ENCODE measurements around the gene ZC3H18.
A peak's percentile ranks its signal among the peaks of the same experiment; 100 is the strongest.

ZC3H18 gene

GRCh38 chr16:88553739-88554138 is 16.5 kb upstream of the ZC3H18 start:
- Histone ChIP-seq H3K4me3 (ENCODE audit: low read length) (no peak overlapping the region), H3K4me1 (ENCODE audit: insufficient read depth, low read length) (no peaks in the 10 kb centered on the region), H3K27ac (ENCODE audit: low read depth, low read length) (no peak overlapping the region), H3K27me3 (ENCODE audit: insufficient read depth, low read length) (peaks cover 6% of the 10 kb centered on the region), H3K9ac (ENCODE audit: low read depth, low read length) (no peak overlapping the region), H3K9me3 (ENCODE audit: insufficient read depth, low read depth, low read length) (no peaks in the 10 kb centered on the region), H3K36me3 (ENCODE audit: insufficient read depth, low read length) (no peaks in the 10 kb centered on the region)
- WGBS, result 94% methylated on average over 16 of the region's 16 CpGs

GRCh38 chr16:88554711-88555264 is 15.4 kb upstream of the ZC3H18 start:
- H3K4me1 ChIP-seq (ENCODE audit: insufficient read depth, low read length), result no peaks in the 10 kb centered on the region
- H3K27ac ChIP-seq (ENCODE audit: low read depth, low read length), result no peak overlapping the region
- no peak overlapping the region for H3K4me3 ChIP-seq (ENCODE audit: low read length)
- H3K9me3 ChIP-seq (ENCODE audit: insufficient read depth, low read depth, low read length), result no peaks in the 10 kb centered on the region
- no peaks in the 10 kb centered on the region for H3K36me3 ChIP-seq (ENCODE audit: insufficient read depth, low read length)
- H3K27me3 ChIP-seq (ENCODE audit: insufficient read depth, low read length), result no peaks in the 10 kb centered on the region; the same call in 1 of the 2 replicates
- WGBS, result 66% methylated on average over 15 of the region's 15 CpGs
- no peak overlapping the region for H3K9ac ChIP-seq (ENCODE audit: low read depth, low read length)

GRCh38 chr16:88556294-88556988 is 13.8 kb upstream of the ZC3H18 start:
- Histone ChIP-seq H3K27ac (ENCODE audit: low read depth, low read length) (no peak overlapping the region), H3K9me3 (ENCODE audit: insufficient read depth, low read depth, low read length) (no peaks in the 10 kb centered on the region), H3K36me3 (ENCODE audit: insufficient read depth, low read length) (no peaks in the 10 kb centered on the region), H3K4me1 (ENCODE audit: insufficient read depth, low read length) (no peaks in the 10 kb centered on the region), H3K9ac (ENCODE audit: low read depth, low read length) (no peak overlapping the region), H3K4me3 (ENCODE audit: low read length) (no peak overlapping the region), H3K27me3 (ENCODE audit: insufficient read depth, low read length) (no peaks in the 10 kb centered on the region; the same call in 1 of the 2 replicates)
- 79% methylated on average over 13 of the region's 15 CpGs for WGBS

GRCh38 chr16:88558457-88559442 is 11.5 kb upstream of the ZC3H18 start:
- no peak overlapping the region for H3K27ac ChIP-seq (ENCODE audit: low read depth, low read length)
- no peak overlapping the region for H3K9ac ChIP-seq (ENCODE audit: low read depth, low read length)
- H3K36me3 ChIP-seq (ENCODE audit: insufficient read depth, low read length), result no peaks in the 10 kb centered on the region
- WGBS, result 67% methylated on average over 33 of the region's 45 CpGs
- H3K4me1 ChIP-seq (ENCODE audit: insufficient read depth, low read length), result no peaks in the 10 kb centered on the region
- H3K9me3 ChIP-seq (ENCODE audit: insufficient read depth, low read depth, low read length), result no peaks in the 10 kb centered on the region
- no peak overlapping the region for H3K4me3 ChIP-seq (ENCODE audit: low read length)
- H3K27me3 ChIP-seq (ENCODE audit: insufficient read depth, low read length), result peaks cover 8% of the 10 kb centered on the region

- Histone ChIP-seq H3K9me3 (ENCODE audit: insufficient read depth, low read depth, low read length) (no peaks in the 10 kb centered on the region), H3K27ac (ENCODE audit: low read depth, low read length) (no peak overlapping the region), H3K9ac (ENCODE audit: low read depth, low read length) (no peak overlapping the region), H3K4me3 (ENCODE audit: low read length) (no peak overlapping the region), H3K36me3 (ENCODE audit: insufficient read depth, low read length) (no peaks in the 10 kb centered on the region), H3K27me3 (ENCODE audit: insufficient read depth, low read length) (peaks cover 8% of the 10 kb centered on the region), H3K4me1 (ENCODE audit: insufficient read depth, low read length) (no peaks in the 10 kb centered on the region)
- WGBS, result 66% methylated on average over 22 of the region's 22 CpGs
Observed at GRCh38 chr16:88560714-88561484, 9.3 kb upstream of the ZC3H18 start.

- WGBS, result 31% methylated on average over 24 of the region's 24 CpGs
- peaks cover 8% of the 10 kb centered on the region for H3K27me3 ChIP-seq (ENCODE audit: insufficient read depth, low read length)
- H3K4me1 ChIP-seq (ENCODE audit: insufficient read depth, low read length), result no peaks in the 10 kb centered on the region
- H3K27ac ChIP-seq (ENCODE audit: low read depth, low read length), result no peak overlapping the region
- H3K4me3 ChIP-seq (ENCODE audit: low read length), result no peak overlapping the region
- no peaks in the 10 kb centered on the region for H3K36me3 ChIP-seq (ENCODE audit: insufficient read depth, low read length)
- no peaks in the 10 kb centered on the region for H3K9me3 ChIP-seq (ENCODE audit: insufficient read depth, low read depth, low read length)
- H3K9ac ChIP-seq (ENCODE audit: low read depth, low read length), result no peak overlapping the region
Observed at GRCh38 chr16:88561485-88562359, 8.5 kb upstream of the ZC3H18 start.

GRCh38 chr16:88566158-88566557 is 4.0 kb upstream of the ZC3H18 start:
- WGBS, result 82% methylated on average over 6 of the region's 6 CpGs
- H3K4me1 ChIP-seq (ENCODE audit: insufficient read depth, low read length), result 0 out of 2 replicates have a peak, but pooled peaks cover 2% of the 10 kb centered on the region
- no peaks in the 10 kb centered on the region for H3K36me3 ChIP-seq (ENCODE audit: insufficient read depth, low read length)
- H3K9ac ChIP-seq (ENCODE audit: low read depth, low read length), result no peak overlapping the region
- H3K27me3 ChIP-seq (ENCODE audit: insufficient read depth, low read length), result peaks cover 8% of the 10 kb centered on the region
- no peak overlapping the region for H3K27ac ChIP-seq (ENCODE audit: low read depth, low read length)
- H3K9me3 ChIP-seq (ENCODE audit: insufficient read depth, low read depth, low read length), result no peaks in the 10 kb centered on the region
- H3K4me3 ChIP-seq (ENCODE audit: low read length), result no peak overlapping the region

- WGBS, result 88% methylated on average over 18 of the region's 18 CpGs
- Histone ChIP-seq H3K27ac (ENCODE audit: low read depth, low read length) (no peak overlapping the region), H3K27me3 (ENCODE audit: insufficient read depth, low read length) (no peaks in the 10 kb centered on the region), H3K9me3 (ENCODE audit: insufficient read depth, low read depth, low read length) (no peaks in the 10 kb centered on the region), H3K4me1 (ENCODE audit: insufficient read depth, low read length) (peaks cover 6% of the 10 kb centered on the region; the same call in 1 of the 2 replicates), H3K9ac (ENCODE audit: low read depth, low read length) (peak overlapping the region; percentile 81), H3K4me3 (ENCODE audit: low read length) (peak overlapping the region; percentile 91), H3K36me3 (ENCODE audit: insufficient read depth, low read length) (peaks cover 19% of the 10 kb centered on the region)
Observed at GRCh38 chr16:88568710-88569613, 1.2 kb upstream of the ZC3H18 start.

- Histone ChIP-seq H3K4me1 (ENCODE audit: insufficient read depth, low read length) (peaks cover 6% of the 10 kb centered on the region; the same call in 1 of the 2 replicates), H3K4me3 (ENCODE audit: low read length) (peak overlapping the region; percentile 91), H3K9ac (ENCODE audit: low read depth, low read length) (peak overlapping the region; percentile 81), H3K9me3 (ENCODE audit: insufficient read depth, low read depth, low read length) (no peaks in the 10 kb centered on the region), H3K36me3 (ENCODE audit: insufficient read depth, low read length) (peaks cover 21% of the 10 kb centered on the region), H3K27me3 (ENCODE audit: insufficient read depth, low read length) (no peaks in the 10 kb centered on the region), H3K27ac (ENCODE audit: low read depth, low read length) (peak overlapping the region; percentile 43; the same call in 1 of the 2 replicates)
- 3% methylated on average over 27 of the region's 28 CpGs for WGBS
Observed at GRCh38 chr16:88569614-88569984, 604 bp upstream of the ZC3H18 start.

All from HUES64 (cell line).